ENCODE data around the gene COG2.

The COG2 gene

DNA sequence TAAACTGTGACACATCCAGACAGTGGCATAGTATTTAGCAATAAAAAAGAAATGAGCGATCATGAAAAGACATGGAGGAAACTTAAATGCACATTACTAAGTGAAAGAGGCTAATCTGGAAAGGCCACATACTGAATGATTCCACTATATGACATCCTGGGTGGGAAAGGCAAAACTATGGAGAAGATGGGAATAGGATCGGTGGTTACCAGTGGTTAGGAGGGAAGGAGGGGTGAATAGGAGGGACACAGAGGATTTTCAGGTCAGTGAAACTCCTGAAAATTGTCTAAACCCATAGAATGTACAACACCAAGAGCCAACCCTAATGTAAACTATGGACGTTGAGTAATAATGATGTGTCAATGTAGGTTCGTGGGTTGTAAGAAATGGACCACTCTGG is 57.9 kb downstream of the COG2 start:
- DNase-seq (ENCODE audit: low spot score) = no peak

DNA sequence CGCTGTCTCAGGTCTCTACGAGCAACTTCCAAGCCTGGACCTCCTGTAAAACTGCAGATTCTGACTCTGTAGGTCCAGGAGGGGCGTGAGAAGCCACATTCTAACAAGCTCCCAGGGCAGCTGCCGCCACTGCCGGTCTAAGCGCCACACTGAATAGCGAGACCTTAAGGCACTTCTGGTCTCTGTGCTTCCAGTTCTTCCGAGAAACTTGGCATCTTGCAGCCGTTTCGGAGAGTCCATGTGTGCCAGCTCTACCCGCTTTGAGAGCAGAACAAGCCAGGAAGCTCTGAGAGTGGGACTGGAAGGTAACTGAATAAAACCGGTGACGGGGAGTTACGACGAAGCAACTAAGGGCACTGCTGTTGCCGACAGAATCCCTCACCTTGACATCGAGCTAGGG is 59.2 kb downstream of the COG2 start:
- no peak for DNase-seq (ENCODE audit: low spot score)

DNA sequence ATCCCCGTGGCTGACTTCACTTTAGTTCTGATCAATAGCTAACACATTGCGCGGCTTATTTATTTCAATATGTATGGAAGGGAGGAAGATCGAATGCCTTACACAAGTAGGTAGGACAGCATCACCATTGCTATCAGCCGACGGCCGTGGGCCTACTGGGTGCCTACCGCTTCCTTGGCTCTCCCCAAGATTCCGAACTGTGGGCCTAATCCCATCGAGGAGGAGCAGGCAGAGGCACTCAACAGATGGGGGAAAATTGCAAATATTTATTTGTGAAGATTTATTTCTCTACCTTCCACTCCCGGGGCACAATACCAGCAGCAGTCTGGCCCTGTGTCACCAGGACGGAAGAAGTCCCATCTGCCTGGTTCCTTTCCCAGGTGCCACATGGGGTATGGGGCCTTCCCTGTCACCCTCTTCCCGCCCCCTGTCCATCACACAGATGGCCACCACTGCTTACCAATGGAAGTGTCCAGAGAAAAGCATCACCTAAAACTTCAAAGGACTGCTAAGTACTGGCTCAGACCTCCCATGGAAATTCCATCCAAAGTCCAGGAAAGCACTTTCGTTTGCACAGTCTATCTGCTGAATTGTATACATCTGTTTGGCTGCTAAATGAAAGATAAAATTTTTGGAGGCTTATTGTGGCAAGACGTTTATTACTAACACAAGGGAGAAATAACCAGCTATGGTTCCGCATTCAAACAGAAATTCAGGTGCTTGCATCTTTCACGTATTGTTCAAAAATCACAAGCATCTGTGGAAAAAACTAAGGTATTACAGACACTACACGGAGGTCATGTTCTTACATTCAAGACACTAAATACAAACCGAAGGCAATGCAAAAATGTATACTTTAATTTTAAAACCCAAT is 59.9 kb downstream of the COG2 start:
- DNase-seq (ENCODE audit: low spot score) = no peak

DNA sequence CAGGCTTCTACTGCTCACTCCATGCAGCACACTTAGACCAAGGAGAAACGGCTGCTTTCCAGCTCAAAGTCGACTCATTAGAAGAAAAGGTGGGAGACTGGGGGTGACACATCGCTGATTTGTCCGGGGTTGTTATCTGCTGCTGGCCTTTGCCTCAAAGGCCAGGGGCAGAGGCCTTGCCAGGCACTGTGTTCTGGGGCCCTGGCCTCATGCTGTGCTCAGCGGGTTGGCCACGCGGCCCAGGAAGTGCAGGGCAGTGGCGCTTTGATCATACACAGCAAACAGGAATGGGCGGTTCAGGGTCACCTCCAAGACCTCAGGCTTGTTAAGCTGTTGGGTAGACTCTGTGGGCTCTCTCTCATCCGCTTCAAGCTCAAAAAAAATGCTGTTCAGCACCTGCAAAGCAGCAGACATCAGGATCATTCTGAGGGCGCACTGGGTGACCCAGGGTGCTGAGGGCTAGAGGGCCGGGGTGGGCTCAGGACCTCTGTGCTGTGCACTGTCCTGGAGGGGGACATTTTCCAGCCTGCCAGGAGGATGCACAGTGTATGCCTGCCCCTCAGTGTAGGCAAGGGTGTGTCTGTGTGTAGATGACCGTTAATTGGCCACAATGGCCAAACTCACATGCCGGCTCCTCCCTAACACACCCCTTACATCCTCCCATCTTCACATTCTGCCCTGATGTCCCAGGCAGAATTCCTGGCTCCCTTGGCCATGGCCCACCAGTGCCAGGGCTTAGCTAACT is 60.8 kb downstream of the COG2 start:
- no peak for DNase-seq (ENCODE audit: low spot score)

DNA sequence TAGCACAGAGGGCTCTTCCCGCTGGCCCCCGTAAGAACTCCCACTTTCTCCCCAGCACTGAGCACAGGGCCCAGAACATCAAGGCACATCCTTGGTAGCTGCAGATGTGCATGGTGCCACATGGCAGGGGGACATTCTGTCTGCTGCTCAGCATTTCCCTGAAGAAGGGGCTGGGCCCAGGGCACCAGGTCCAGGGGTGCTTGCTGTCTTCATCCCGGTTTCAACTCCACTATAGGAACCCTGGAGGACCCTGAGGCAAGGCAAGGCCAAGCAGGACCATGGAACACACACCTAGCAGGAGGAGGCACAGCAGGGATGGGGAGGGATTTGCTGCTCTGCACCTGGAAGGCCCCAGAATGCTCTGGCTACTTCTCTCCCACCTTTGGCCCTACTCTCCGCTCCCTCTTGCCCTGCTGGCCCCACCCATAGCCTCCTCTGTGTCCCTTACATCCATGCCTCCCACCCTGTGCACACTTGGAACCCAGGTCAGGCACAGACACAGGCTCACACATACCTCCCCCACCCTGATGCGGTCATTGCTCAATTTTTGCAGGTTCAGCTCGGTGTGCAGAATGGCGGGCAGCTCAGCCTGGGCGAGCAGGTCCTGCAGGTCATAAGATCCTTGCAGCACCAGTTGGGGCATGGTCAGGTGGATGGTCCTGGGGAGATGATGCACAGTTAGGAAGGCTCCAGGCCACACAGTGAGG is 61.6 kb downstream of the COG2 start:
- no peak for DNase-seq (ENCODE audit: low spot score)

DNA sequence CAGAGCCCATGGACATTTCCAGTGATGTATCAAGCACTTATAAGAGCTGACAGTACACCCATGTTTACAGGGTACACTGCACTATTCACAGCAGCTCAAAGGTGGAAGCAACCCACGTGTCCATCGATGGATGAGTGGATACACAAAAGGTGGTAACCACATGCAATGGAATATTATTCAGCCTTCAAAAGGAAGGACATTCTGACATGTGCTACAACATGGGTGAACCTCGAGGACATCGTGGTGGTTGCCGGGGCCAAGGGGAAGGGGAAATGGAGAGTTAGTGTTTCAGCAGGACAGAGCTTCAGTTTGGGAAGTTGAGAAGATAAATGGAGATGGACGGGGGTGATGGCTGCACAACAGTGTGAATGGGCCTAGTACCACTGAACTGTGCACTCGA is 62.5 kb downstream of the COG2 start:
- no peak for DNase-seq (ENCODE audit: low spot score)

DNA sequence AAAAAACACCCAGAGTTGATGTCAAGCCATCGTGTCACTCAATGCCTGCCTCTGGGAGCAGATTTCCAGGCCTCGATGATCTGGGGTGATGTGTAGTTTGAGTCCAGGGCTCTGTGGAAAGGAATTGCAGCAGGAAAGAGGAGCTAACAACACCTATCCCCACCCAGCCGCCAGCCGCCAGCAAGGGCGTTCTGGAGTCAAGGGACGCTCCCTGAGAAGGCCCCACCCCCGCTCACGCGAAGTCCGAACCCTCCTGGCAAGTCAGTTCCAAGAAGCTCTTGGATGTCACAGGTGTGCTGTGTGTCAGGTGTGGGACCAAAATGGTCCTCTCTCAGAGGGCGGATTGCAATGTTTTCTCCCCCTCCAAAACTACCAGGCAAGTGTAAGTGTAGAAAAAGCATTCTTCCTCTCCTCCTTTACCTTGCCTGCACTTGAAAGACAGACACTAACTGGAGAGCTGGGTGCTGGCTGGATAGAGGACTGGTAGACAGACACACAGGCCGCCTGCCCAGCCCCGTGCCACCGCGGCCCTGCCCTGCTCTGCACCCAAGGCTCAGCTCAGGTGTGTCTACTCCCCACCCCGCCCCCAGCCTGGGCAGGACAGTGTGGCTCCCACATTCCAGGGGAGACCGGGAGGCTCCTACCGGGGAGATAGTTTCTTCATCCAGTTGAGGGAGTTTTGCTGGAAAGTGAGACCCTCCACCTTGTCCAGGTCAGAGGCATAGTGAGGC is 63.2 kb downstream of the COG2 start:
- DNase-seq (ENCODE audit: low spot score) = no peak

DNA sequence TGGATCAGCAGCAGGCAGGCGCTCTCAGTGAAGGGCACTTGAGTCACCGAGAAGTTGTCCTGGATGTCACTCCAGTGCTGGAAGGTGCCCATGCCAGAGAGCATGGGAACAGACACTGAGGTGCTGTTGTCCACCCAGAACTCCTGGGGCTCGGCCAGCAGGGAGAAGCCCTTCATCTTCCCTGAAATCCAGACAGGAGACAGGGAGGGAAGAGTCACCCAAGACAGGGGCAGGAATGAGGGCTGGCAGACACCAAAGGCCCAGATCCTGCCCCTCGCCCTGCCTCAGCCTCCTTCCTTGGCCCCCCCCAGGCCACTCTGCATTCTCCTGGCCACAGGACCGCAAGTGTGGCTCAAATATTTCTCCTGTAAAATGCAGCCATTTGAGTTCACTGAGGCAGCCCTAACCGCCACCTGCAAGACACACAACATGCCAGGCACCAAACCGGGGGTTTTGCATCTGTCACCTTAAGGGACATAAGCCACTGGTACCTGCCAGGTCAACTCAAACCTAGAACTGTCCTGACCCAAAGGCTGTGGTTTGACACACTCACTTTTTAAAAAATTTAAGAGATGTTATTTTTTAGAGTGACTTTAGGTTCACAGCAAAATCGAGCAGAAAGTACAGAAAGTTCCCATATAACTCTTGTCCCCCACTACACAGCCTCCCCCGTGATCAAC is 63.9 kb downstream of the COG2 start:
- DNase-seq (ENCODE audit: low spot score) = no peak

DNA sequence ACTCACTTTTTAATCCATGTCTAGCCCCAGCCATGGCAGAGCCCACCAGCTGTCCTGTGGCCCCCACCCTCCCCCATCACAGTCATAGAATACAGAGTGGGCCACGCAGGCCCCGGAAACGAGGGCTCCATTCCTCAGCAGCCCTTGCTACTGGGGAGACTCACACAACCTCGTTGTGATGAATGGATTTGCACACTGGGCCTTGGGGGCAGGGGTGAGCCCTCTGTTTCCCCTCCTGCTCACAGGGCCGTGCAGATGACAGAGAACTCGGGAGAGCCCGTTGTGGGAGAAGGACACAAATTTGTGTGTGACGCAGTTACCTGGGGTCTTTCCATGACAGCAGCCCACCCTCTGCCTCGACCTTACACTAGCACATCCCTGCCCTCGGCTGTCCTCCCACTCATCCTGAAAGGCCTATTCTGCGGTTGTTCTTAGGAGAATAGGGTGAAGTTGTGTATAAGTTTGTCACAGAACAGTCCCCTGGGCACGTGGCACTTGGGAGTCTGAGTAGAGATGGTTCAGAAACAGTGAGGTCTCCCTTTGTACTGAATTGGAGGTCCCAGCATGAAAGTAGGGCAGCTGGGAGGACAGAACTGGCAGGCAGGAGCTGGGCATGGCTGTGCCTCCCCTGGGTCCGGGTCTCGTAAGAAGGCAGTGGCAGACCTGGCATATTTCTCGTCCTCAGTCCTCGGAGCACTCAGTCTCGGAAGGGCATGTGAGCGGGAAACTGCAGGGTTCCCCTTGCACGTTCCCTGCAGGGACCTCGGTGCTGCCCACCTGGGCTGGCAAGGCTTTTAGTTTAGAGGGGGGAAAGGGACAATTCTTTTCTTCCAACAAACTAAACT is 64.8 kb downstream of the COG2 start:
- DNase-seq (ENCODE audit: low spot score) = no peak

DNA sequence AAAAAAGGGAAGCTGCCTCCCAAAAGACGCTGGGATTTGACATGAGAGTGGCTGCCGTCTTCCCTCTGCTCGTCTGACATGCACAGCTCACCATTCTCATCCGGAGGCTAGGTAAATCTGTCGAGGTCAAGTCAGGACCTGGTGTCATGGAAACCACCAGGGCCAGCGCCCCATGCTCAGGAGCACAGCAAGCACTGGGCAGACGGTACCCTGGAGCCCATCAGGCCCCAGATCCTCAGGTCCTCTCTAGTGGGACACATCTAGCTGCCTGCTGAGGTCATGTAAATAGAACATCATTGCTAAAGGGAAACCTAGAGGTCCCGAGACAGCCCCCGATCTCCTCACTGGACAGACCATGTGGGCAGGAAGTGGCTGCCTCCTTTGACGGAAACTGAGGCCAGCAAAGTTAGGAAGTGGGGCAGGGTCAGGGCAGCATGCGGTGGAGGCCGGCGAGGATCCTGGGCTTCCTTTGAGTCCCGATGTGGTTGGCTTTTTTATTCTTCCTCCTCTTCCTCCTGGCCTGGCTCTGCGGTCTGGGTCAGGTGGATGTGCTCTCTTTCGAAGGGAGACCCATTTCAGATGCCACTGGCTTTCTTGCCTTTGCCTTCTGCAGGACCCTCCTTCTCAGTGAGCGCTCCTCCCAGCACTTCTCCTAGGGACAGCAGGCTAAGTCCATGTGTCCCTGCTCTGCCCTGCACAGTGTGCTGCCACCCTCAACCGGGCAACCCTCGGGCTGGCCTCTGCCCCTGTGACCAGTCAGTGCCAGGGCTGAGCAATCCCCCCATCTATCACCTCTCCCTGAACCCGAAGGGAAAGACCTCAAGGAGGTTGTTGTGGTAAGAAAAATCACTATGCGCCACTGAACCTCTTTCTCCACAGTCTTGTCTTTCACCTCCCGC is 65.7 kb downstream of the COG2 start:
- DNase-seq (ENCODE audit: low spot score) = no peak

DNA sequence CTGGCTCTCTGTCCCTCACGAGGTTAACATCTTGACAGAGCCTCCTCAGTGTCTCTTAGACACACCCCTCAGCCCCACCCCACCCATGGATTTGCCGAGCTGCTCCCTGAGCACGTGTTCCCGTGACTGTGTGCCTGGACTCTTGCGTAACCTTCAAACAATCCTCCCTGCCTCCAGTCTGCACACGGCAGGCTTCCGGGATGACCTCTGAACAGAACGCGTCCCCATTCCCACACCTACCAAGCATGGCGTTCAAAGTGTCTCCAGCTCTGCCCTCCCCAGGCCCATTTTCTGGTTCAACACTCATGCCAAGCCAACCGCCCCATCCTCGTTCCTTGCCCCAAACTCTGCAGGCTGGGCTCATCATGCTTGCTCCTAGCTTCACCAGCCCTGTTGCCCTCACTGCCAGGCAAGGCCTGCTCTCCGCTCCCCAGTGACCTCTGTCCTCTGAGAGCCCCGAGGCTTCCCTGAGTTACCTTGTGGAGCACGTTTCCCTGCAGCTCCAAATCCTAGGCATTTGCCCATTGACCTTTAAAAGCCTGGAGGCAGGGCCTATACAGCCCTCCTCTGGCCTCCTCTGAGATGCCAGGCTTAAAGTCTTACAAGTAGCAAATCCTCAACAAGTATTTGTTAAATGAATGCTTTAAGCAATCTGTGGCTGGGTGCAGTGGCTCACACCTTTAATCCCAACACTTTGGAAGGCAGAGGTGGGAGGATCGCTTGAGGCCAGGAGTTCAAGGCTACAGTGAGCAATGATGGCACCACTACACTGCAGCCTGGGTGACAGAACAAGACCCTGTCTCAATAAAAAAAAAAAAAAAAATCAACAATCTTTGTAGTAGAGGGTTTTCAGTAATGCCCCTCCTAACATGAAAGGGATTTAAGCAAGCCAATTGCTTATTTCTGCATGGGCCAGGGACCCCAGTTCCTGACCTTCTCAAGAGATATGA is 66.6 kb downstream of the COG2 start:
- DNase-seq (ENCODE audit: low spot score) = no peak

DNA sequence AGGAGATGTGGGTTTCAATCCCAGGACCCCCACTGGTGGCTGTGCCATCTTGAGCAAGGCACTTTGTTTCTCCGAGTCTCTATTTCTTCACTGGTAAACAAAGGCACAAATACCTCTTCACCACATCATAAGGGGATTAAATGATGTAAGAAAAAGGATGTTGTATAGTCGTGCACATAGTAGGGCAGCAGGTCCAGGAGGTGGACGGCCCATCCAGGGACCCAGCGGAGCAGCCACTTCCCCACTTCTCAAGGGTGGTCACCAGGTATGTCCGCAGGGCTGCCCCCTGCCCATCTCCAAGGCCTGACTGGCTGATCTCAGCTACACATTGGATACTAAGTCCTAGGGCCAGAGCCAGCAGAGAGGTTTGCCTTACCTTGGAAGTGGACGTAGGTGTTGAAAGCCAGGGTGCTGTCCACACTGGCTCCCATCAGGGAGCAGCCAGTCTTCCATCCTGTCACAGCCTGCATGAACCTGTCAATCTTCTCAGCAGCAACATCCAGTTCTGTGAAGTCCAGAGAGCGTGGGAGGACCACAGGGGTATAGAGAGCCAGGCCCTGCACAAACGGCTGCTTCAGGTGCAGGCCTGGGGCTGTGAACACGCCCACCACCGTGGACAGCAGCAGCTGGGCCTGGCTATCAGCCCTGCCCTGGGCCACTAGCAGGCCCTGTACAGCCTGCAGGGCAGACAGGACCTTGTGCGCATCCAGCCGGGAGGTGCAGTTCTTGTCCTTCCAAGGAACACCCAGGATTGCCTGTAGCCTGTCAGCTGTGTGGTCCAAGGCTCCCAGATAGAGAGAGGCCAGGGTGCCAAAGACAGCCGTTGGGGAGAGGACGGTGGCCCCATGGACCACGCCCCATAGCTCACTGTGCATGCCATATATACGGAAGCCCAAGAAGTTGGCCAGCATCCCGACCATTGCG is 67.6 kb downstream of the COG2 start:
- DNase-seq (ENCODE audit: low spot score) = no peak

DNA sequence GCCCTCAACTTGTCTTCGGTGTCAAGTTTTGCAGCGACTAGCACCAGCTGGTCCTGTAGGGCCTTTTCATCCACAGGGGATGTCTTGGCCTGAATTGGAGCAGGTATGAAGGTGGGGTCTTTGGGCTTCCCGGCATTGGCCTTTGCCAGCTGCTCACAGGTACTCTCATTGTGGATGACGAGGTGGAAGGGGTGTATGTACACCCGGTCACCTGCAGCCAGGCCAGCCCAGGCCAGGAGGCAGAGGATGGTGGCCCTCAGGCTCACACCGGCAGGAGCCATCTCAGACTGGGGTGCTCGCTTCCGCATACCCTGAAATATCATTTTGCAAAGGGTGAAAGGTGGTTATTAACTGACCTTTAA is 68.2 kb downstream of the COG2 start:
- no peak for DNase-seq (ENCODE audit: low spot score)

DNA sequence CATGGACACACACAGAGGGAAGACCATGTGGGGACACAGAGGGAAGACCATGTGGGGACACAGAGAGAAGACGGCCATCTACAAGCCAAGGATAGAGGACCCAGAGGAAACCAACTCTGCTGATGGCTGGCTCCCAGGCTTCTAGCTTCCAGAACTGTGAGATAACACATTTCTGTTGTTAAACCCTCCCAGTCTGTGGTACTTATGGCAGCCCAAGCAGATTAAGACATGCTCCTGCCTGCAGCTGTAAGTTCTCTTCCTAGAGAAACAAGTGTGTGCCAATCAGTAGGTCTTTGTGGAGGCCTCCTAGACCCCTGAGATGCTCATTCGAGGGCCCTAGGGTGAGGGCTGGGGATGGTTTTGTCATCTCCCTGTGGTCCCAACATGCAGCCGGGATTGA is 69.0 kb downstream of the COG2 start:
- no peak for DNase-seq (ENCODE audit: low spot score)

DNA sequence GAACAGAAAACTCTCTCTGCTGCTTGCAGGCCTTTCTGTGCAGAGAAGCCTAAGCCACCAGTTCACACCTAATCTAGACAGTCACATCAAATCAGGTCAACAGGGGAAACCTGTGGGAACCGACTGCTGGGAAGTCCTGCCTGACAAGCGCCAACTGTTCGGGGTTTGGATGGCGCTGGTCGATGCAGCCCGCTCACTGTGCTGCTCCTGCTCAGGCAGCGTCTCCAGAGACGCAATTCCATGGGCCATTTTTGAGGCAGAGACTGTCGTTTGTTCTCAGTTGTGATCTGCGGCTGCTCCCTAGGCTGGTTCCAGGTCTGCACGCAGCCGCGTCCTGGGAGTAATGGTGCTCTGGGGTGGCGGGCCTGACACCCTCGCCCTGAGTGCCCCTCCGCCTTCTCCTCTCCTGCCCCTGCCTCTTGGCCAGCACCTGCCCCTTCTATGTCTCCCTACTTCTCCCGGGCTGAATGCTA is 70.2 kb downstream of the COG2 start:
- DNase-seq (ENCODE audit: low spot score) = no peak

DNA sequence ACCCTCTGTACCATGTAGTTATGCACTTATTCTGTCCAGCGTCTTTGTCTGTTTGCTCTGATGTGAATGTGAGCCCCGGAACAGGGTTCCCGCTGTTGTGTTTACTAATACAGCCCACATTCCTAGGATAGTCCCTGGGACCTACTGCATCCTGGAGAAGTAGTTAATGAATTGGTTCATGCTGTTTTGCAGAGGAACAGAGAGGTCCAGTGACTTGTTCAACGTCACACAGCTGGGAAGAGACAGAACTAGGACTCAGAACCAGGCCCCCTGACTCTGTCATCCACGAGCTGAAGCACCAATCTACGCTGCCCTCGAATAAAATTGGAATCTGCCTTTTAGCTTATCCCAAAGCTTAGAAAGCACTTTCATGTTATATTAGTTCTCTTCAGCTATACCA is 70.9 kb downstream of the COG2 start:
- no peak for DNase-seq (ENCODE audit: low spot score)

DNA sequence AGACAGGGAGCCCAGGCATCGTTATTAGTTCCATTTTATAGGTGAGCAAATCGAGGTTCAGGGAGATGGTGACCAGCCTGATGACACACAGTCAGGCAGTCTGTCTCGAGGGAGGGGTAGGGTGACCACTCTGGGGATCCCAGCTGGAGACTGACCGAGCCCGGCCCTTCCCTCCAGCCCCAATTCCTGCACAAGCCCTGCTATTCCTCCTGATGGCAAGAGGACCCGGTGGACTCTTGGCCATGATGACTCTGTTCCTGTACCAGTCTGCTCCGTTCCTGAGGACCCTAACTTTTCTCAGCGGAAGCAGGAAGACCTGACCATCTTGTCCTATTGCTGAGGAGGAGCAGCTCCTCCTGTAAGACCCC is 71.2 kb downstream of the COG2 start:
- DNase-seq (ENCODE audit: low spot score) = no peak
